Pancreas (tissue), 10 donors: ENCODE data around the gene DENND4C. TPM values are rescaled to one million over a fixed set of nuclear protein-coding genes. Genes with fewer than 3 reads are reported as not detected.
"Not testable (repeated sequence)": the region's sequence is repeated elsewhere in the genome, so short reads cannot be mapped to it uniquely, and the experiment has no call there.

ENCODE experiments used
- ATAC-seq, 4 donors: fragments of 200-7000 bp; cut with Tn5 transposase; one replicate each; pipeline versions ENCODE4 v1.8.0 to v1.9.1; 2020; ENCODE audit warnings: mild to moderate bottlenecking in 4 of 4, moderate library complexity in 4 of 4
- DNase-seq, 6 donors: peaks; one replicate each; pipeline ENCODE4 v3.0.0-alpha.2; 2020
- FAIRE-seq: peaks from 2 replicates; lab custom pipeline; 2012; peaks lifted over from hg19 to GRCh38; lab: Jason Lieb, UNC
- H3K27ac ChIP-seq, 4 donors: fragments of 200-600 bp; sonication (generic); 1 replicate in 3 of 4; 2 replicates in 1 of 4; pipeline versions ENCODE4 v1.5.0 to v1.8.0; 2020
- H3K27me3 ChIP-seq, 4 donors: fragments of 200-600 bp; one replicate each; pipeline ENCODE4 v1.8.0; 2021
- H3K36me3 ChIP-seq, 3 donors: fragments of 200-600 bp; sonication (generic) in 1 of 3; one replicate each; pipeline versions ENCODE4 v1.5.0 to v1.8.0; 2020 to 2021
- H3K4me1 ChIP-seq, 3 donors: fragments of 200-600 bp; one replicate each; pipeline ENCODE4 v1.8.0; 2021
- H3K4me3 ChIP-seq, 4 donors: fragments of 200-600 bp; sonication (generic) in 2 of 4; one replicate each; pipeline versions ENCODE4 v1.5.0 to v1.8.0; 2020 to 2021
- H3K9me3 ChIP-seq, 4 donors: fragments of 200-600 bp; one replicate each; pipeline ENCODE4 v1.8.0; 2021
- CTCF ChIP-seq, 4 donors: fragments of 200-600 bp; sonication (generic) in 3 of 4; IDR thresholded peaks; one replicate each; pipeline versions ENCODE4 v1.5.0 to v1.8.0; 2021; ENCODE audit warnings: antibody characterized with exemption in 4 of 4
- WGBS, 2 donors: extraction: QIAGEN DNeasy Blood & Tissue Kit; methylation state at CpG; one replicate each; pipeline ENCODE4 v1.1.7; 2013; 5-methylcytosine and 5-hydroxymethylcytosine counted together
- intact Hi-C, 3 donors: fragments of 100-400 bp; cut with DNase I; formaldehyde crosslinking; loops; one replicate each; pipeline versions ENCODE4 v1.11.1 to v1.14.2; 2022
- polyA plus RNA-seq, 2 donors: library from polyadenylated mRNA; stranded (reverse); fragments of 200-250 nt; gene quantifications; one replicate each; pipeline ENCODE4 v1.2.3, GENCODE V29; 2013
- total RNA-seq, 6 donors: library from RNA; stranded (reverse); fragmentation: NEBNext Ultra II Directional in 4 of 6; extraction: Animal tissue kit (Norgen Biotek cat#: 25700) in 4 of 6; gene quantifications; one replicate each; pipeline versions ENCODE4 v1.2.1 to v1.2.4, GENCODE V29; 2021 to 2023
- donor health status: healthy with polysubstance abuse.
- donor health status: DM: no; HTN: no; CAD: no; lungs with moderate emphysema.
- donor health status: DM: no; HTN: no; CAD: no.
- donor health status: control.
- donor health status: control.
- donor health status: Bipolar disorder and iron deficiency.
- donor health status: DM: yes; HTN: yes; CAD: no.
- donor health status: DM: no; HTN: no; CAD: no.
- donor health status: DM: no; HTN: no; CAD: no.
- donor health status: DM: yes; HTN: yes; CAD: no.

The DENND4C gene
- total and polyA plus RNA-seq, 8 donors, result 4.6 to 36.2 (median 17.9) TPM

GRCh38 chr9:19410594-19410993, 180.1 kb downstream of the DENND4C start:
- no peak for DNase-seq
- no peak for FAIRE-seq
- peaks cover 0 to 6% (median 0%) of the 10 kb centered on the region in 3 donors for H3K4me1 ChIP-seq
- H3K4me3 ChIP-seq, result no peak overlapping the region
- no peaks in the 10 kb centered on the region for H3K27me3 ChIP-seq
- no peak for TF ChIP-seq CTCF (IDR thresholded peaks at IDR 0.05)
- ATAC-seq, result no peak
- H3K9me3 ChIP-seq, result no peaks in the 10 kb centered on the region
- no peaks in the 10 kb centered on the region for H3K36me3 ChIP-seq
- intact Hi-C loops, result no loop called here
- 99 to 100% methylated on average over 2 of the region's 2 CpGs for WGBS, 2 donors
- H3K27ac ChIP-seq, result no peak overlapping the region

- WGBS, 2 donors, result 82 to 86% methylated on average over 8 of the region's 8 CpGs
- Histone ChIP-seq H3K4me3 (no peak overlapping the region), H3K27ac (no peak overlapping the region), H3K9me3 (no peaks in the 10 kb centered on the region), H3K4me1 (peaks cover 0 to 5% (median 0%) of the 10 kb centered on the region in 3 donors), H3K36me3 (no peaks in the 10 kb centered on the region), H3K27me3 (no peaks in the 10 kb centered on the region)
- intact Hi-C loops, result no loop called here
- DNase-seq (no peak), FAIRE-seq (no peak), ATAC-seq (no peak)
- TF ChIP-seq CTCF (IDR thresholded peaks at IDR 0.05), result no peak
These were observed 180.8 kb downstream of the DENND4C start for GRCh38 chr9:19411316-19411715.

GRCh38 chr9:19413456-19413855, 183.0 kb downstream of the DENND4C start:
- H3K4me3 ChIP-seq, H3K27me3 ChIP-seq, intact Hi-C loops, H3K36me3 ChIP-seq, FAIRE-seq, H3K27ac ChIP-seq, ATAC-seq, H3K9me3 ChIP-seq, DNase-seq, H3K4me1 ChIP-seq: not testable (repeated sequence)
- WGBS, 2 donors, result 61 to 81% methylated on average over 3 of the region's 3 CpGs

- no peak for FAIRE-seq
- Histone ChIP-seq H3K27ac (no peak overlapping the region), H3K4me3 (no peak overlapping the region), H3K9me3 (no peaks in the 10 kb centered on the region), H3K27me3 (no peaks in the 10 kb centered on the region), H3K4me1 (no peaks in the 10 kb centered on the region), H3K36me3 (no peaks in the 10 kb centered on the region)
- intact Hi-C loops, result no loop called here
- ATAC-seq, result no peak
- TF ChIP-seq CTCF (IDR thresholded peaks at IDR 0.05), result no peak
- WGBS, 2 donors, result 93 to 95% methylated on average over 2 of the region's 2 CpGs
- DNase-seq, result no peak
These were observed 185.7 kb downstream of the DENND4C start for GRCh38 chr9:19416143-19416542.

GRCh38 chr9:19420877-19421276, 190.4 kb downstream of the DENND4C start:
- H3K27ac ChIP-seq, result no peak overlapping the region
- H3K9me3 ChIP-seq, result no peaks in the 10 kb centered on the region
- ATAC-seq (no peak), FAIRE-seq (no peak), DNase-seq (no peak)
- H3K36me3 ChIP-seq, result peaks cover 0 to 4% (median 0%) of the 10 kb centered on the region in 3 donors
- intact Hi-C loops, result no loop called here
- no peaks in the 10 kb centered on the region for H3K4me1 ChIP-seq
- H3K4me3 ChIP-seq, result no peak overlapping the region
- 87 to 100% methylated on average over 1 of the region's 1 CpG for WGBS, 2 donors
- no peak for TF ChIP-seq CTCF (IDR thresholded peaks at IDR 0.05)
- H3K27me3 ChIP-seq, result no peaks in the 10 kb centered on the region

Other genes with a start within 250 kb of the DENND4C start
- gene SAXO1, start 197.5 kb upstream of the DENND4C start, total RNA-seq, result under 1 TPM in 4 of 6 donors, not detected in 2; 0.08 to 0.51 (median 0.28) TPM
- under 1 TPM; 0.08 to 0.09 TPM for gene SAXO1, start 197.5 kb upstream of the DENND4C start, polyA plus RNA-seq
- 10 to 100 TPM; 16.4 to 40.1 (median 28.2) TPM for gene RRAGA, start 181.3 kb upstream of the DENND4C start, total RNA-seq
- gene RRAGA, start 181.3 kb upstream of the DENND4C start, polyA plus RNA-seq, result 10 to 100 TPM; 18.1 to 42.4 TPM
- 1 to 10 TPM; 2.1 to 5.1 (median 2.9) TPM for gene HAUS6, start 127.8 kb upstream of the DENND4C start, total RNA-seq
- gene HAUS6, start 127.8 kb upstream of the DENND4C start, polyA plus RNA-seq, result 1 to 10 TPM; 1.7 to 2.8 TPM
- gene PLIN2, start 103.2 kb upstream of the DENND4C start, total RNA-seq, result 10 to 100 TPM in 3 of 6 donors, 1 to 10 TPM in 3; 7.9 to 17.1 (median 12.3) TPM
- gene PLIN2, start 103.2 kb upstream of the DENND4C start, polyA plus RNA-seq, result 10 to 100 TPM; 11.7 TPM
- gene RPS6, start 149.5 kb downstream of the DENND4C start, total RNA-seq, result 1,000 to 10,000 TPM; 1,090 to 2,044 (median 1,810) TPM
- gene RPS6, start 149.5 kb downstream of the DENND4C start, polyA plus RNA-seq, result 1,000 to 10,000 TPM; 1,877 to 2,705 TPM
- 1 to 10 TPM; 4.8 to 8.8 (median 5.5) TPM for gene ACER2, start 178.3 kb downstream of the DENND4C start, total RNA-seq
- gene ACER2, start 178.3 kb downstream of the DENND4C start, polyA plus RNA-seq, result 1 to 10 TPM in 1 of 2 donors, under 1 TPM in 1; 0.84 to 1.3 TPM